Kidney epithelial cell (primary cell): ENCODE results near the gene BZW2. TPM values are rescaled to one million over a fixed set of nuclear protein-coding genes. Genes with fewer than 3 reads are reported as not detected.

Source experiments
- DNase-seq: peaks from one replicate; pipeline ENCODE4 v3.0.0-alpha.2; 2010; ENCODE audit warnings: low read depth
- H3K27me3 ChIP-seq: 2 replicates; pipeline ENCODE4 v1.6.0; 2011; ENCODE audit warnings: low read length; ENCODE audit not compliant: control insufficient read depth, insufficient read depth
- H3K36me3 ChIP-seq: 2 replicates; pipeline ENCODE4 v1.5.1; 2011; ENCODE audit warnings: low read length; ENCODE audit not compliant: control insufficient read depth, insufficient read depth
- H3K4me3 ChIP-seq: 2 replicates; pipeline ENCODE4 v1.5.1; 2011; ENCODE audit warnings: low read depth, mild to moderate bottlenecking, control low read depth, low read length
- CTCF ChIP-seq: IDR thresholded peaks from 2 replicates; pipeline ENCODE4 v1.5.1; 2011; ENCODE audit warnings: mild to moderate bottlenecking, moderate library complexity, low read length, control low read depth, inconsistent platforms; ENCODE audit not compliant: insufficient read depth, poor library complexity, severe bottlenecking
- total RNA-seq: library from RNA; depleted of rRNA; stranded (reverse); fragments of >200 nt; gene quantifications from 2 replicates; pipeline ENCODE4 v1.2.3, GENCODE V29; 2015

Gene BZW2
- total RNA-seq, 1 donor from 2014 or later: 62.2 TPM

- TF ChIP-seq CTCF: no peak
- H3K36me3 ChIP-seq: no peaks in the 10 kb centered on the region
- DNase-seq: no peak
Observed at GRCh38 chr7:16660702-16661464, 14.9 kb downstream of the BZW2 start.

GRCh38 chr7:16661924-16662323 is 15.9 kb downstream of the BZW2 start:
- no peak overlapping the region for H3K4me3 ChIP-seq
- no peak for DNase-seq
- H3K27me3 ChIP-seq: no peaks in the 10 kb centered on the region
- H3K36me3 ChIP-seq: no peaks in the 10 kb centered on the region
- no peak for TF ChIP-seq CTCF

More at GRCh38 chr7:16660702-16661464, 14.9 kb downstream of the BZW2 start:
- no peaks in the 10 kb centered on the region for H3K27me3 ChIP-seq
- H3K4me3 ChIP-seq: no peak overlapping the region

DNA sequence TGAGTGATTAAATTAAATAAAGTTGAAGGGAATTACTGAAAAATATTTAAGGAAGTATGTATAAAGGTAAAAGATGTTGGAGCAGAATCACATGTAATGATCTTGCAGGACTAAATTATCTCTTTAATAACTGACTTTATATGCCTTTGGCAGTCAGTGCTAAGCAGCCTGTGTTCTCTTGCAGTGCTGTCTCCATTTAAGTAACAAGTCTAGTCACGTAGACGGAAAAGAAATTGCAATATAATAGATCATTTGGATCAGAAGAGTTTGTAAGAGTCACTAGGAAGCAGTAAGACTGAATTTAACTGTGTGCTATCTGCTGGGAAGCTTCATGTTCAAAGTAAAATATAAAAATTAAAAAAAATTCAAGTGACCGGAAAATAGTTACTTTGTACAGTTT is 21.4 kb downstream of the BZW2 start:
- H3K4me3 ChIP-seq: no peak overlapping the region
- DNase-seq: no peak
- H3K27me3 ChIP-seq: no peaks in the 10 kb centered on the region
- no peak for TF ChIP-seq CTCF
- no peaks in the 10 kb centered on the region for H3K36me3 ChIP-seq

DNA sequence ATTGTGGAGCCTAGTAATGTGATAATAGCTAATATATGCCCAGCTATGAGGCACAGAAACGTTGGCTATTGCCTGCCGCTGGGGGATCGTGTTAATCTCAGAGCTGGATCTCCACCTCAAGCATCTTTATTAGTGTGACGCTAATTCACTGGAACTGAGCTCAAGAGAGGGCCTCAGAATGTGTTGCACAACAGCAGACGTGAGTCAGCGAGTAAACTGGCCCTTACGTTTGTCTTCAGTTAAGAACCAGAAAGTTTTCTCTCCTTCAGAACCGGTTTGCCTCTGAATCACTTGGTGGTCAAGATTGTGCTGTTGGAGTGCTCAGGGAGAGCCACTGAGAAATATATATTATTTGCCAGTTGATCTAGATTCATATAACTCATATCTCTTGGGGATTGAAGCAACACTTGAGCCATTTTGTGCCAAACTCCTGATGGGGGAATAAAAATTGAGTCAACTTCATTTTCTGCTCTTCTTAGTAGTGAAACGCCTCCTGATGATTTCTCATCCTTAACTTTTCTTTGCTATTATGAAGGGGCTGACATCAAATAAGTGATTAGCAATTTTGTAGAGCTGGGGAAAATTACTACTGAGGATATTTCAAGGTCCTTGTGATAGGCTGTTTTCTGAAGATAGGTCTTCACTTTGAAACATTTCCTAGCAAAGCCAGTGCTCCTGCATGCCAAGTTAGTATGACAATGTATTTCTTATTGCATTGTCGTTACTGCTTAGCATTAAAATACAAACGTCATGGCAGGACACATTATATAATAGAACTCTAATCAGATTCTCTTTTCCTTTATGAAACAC is 22.3 kb downstream of the BZW2 start:
- no peak overlapping the region for H3K4me3 ChIP-seq
- no peaks in the 10 kb centered on the region for H3K27me3 ChIP-seq
- TF ChIP-seq CTCF: no peak
- no peaks in the 10 kb centered on the region for H3K36me3 ChIP-seq
- peak; percentile 92 for DNase-seq

DNA sequence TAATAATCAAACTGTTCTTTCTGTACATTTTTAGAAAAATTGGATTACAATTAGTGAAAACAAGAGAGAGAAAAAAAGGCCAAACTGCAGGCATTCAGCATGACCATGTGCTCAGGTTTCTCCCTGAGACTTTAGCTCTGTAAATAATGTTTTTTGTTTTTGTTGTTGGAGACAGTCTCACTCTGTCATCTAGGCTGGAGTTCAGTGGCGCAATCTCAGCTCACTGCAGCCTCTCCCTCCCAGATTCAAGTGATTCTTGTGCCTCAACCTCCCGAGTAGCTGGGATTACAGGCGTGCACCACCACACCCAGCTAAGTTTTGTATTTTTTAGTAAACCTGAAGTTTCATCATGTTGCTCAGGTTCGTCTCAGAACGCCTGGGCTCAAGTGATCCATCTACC is 23.0 kb downstream of the BZW2 start:
- no peaks in the 10 kb centered on the region for H3K27me3 ChIP-seq
- TF ChIP-seq CTCF: no peak
- no peaks in the 10 kb centered on the region for H3K36me3 ChIP-seq
- DNase-seq: no peak
- H3K4me3 ChIP-seq: no peak overlapping the region
